Activated naive CD4-positive, alpha-beta T cell treated with anti-CD3 and anti-CD28 coated beads, Interleukin-2, amount 50 U/mL, for 72 hours (primary cell): ENCODE data around the gene MYLK3. TPM values are rescaled to one million over a fixed set of nuclear protein-coding genes. Genes with fewer than 3 reads are reported as not detected.
A peak's percentile ranks its signal among the peaks of the same experiment; 100 is the strongest.

Experiments
- ATAC-seq, 2 donors: fragments of 150-1000 bp; cut with Tn5 transposase; 2 replicates each; pipeline ENCODE4 v1.10.0; 2021; ENCODE audit warnings: mild to moderate bottlenecking in 2 of 2, moderate library complexity in 2 of 2
- DNase-seq, 2 donors: peaks; one replicate each; pipeline ENCODE4 v3.0.0; 2021 to 2022; ENCODE audit warnings: low spot score in 2 of 2
- H3K27ac Mint-ChIP-seq, 2 donors: one replicate each; pipeline ENCODE4 v1.8.0; 2022; ENCODE audit warnings: mild to moderate bottlenecking in 2 of 2, mixed read lengths in 2 of 2
- H3K36me3 Mint-ChIP-seq, 2 donors: one replicate each; pipeline ENCODE4 v1.8.0; 2022; ENCODE audit warnings: mixed read lengths in 2 of 2
- H3K9me3 Mint-ChIP-seq, 2 donors: one replicate each; pipeline ENCODE4 v1.8.0; 2022; ENCODE audit warnings: mixed read lengths in 2 of 2
- total RNA-seq, 2 donors: library from RNA; stranded (reverse); gene quantifications; one replicate each; pipeline ENCODE4 v1.2.3, GENCODE V29; 2022

MYLK3 gene
- total RNA-seq, 2 donors from 2014 or later: 0.50 to 0.51 TPM

GRCh38 chr16:46736695-46737094 lies 11.4 kb downstream of the MYLK3 start:
- DNase-seq (no peak), ATAC-seq (no peak)
- no peaks in the 10 kb centered on the region for H3K9me3 Mint-ChIP-seq
- no peaks in the 10 kb centered on the region for H3K36me3 Mint-ChIP-seq
- peak overlapping the region in 1 of 2 donors; percentile 36 for H3K27ac Mint-ChIP-seq

GRCh38 chr16:46733319-46733830 lies 14.8 kb downstream of the MYLK3 start:
- no peaks in the 10 kb centered on the region for H3K36me3 Mint-ChIP-seq
- DNase-seq (no peak), ATAC-seq (no peak)
- no peaks in the 10 kb centered on the region for H3K9me3 Mint-ChIP-seq
- no peak overlapping the region for H3K27ac Mint-ChIP-seq

GRCh38 chr16:46732561-46732960 lies 15.6 kb downstream of the MYLK3 start:
- Mint-ChIP-seq H3K36me3 (no peaks in the 10 kb centered on the region), H3K9me3 (no peaks in the 10 kb centered on the region), H3K27ac (no peak overlapping the region)
- ATAC-seq: no peak
- no peak for DNase-seq

- no peak for ATAC-seq
- DNase-seq: no peak
- no peaks in the 10 kb centered on the region for H3K9me3 Mint-ChIP-seq
- peak overlapping the region in 1 of 2 donors; percentile 65 for H3K27ac Mint-ChIP-seq
- no peaks in the 10 kb centered on the region for H3K36me3 Mint-ChIP-seq
These were observed 16.2 kb downstream of the MYLK3 start for GRCh38 chr16:46731691-46732555.

GRCh38 chr16:46730801-46731690 lies 17.1 kb downstream of the MYLK3 start:
- ATAC-seq (no peak), DNase-seq (no peak)
- H3K36me3 Mint-ChIP-seq: no peaks in the 10 kb centered on the region
- peak overlapping the region in 1 of 2 donors; percentile 65 for H3K27ac Mint-ChIP-seq
- no peaks in the 10 kb centered on the region for H3K9me3 Mint-ChIP-seq

GRCh38 chr16:46730126-46730525 lies 18.0 kb downstream of the MYLK3 start:
- Mint-ChIP-seq H3K9me3 (no peaks in the 10 kb centered on the region), H3K36me3 (peaks cover 0 to 8% of the 10 kb centered on the region in 2 donors), H3K27ac (no peak overlapping the region)
- no peak for ATAC-seq
- no peak for DNase-seq

GRCh38 chr16:46729326-46729995 lies 18.7 kb downstream of the MYLK3 start:
- no peak overlapping the region for H3K27ac Mint-ChIP-seq
- DNase-seq (no peak), ATAC-seq (no peak)
- H3K9me3 Mint-ChIP-seq: no peaks in the 10 kb centered on the region
- peaks cover 0 to 10% of the 10 kb centered on the region in 2 donors for H3K36me3 Mint-ChIP-seq

GRCh38 chr16:46728806-46729205 lies 19.3 kb downstream of the MYLK3 start:
- Mint-ChIP-seq H3K9me3 (no peaks in the 10 kb centered on the region), H3K36me3 (peaks cover 0 to 10% of the 10 kb centered on the region in 2 donors), H3K27ac (no peak overlapping the region)
- DNase-seq (no peak), ATAC-seq (no peak)

- no peak for DNase-seq
- H3K36me3 Mint-ChIP-seq: peaks cover 0 to 10% of the 10 kb centered on the region in 2 donors
- ATAC-seq: no peak
- H3K9me3 Mint-ChIP-seq: no peaks in the 10 kb centered on the region
- no peak overlapping the region for H3K27ac Mint-ChIP-seq
These were observed 20.5 kb downstream of the MYLK3 start for GRCh38 chr16:46727630-46728029.

- no peak overlapping the region for H3K27ac Mint-ChIP-seq
These were observed 21.0 kb downstream of the MYLK3 start for GRCh38 chr16:46727184-46727583.

GRCh38 chr16:46721885-46722284 lies 26.3 kb downstream of the MYLK3 start:
- DNase-seq (no peak), ATAC-seq (no peak)
- no peaks in the 10 kb centered on the region for H3K9me3 Mint-ChIP-seq
- peaks cover 0 to 10% of the 10 kb centered on the region in 2 donors for H3K36me3 Mint-ChIP-seq
- H3K27ac Mint-ChIP-seq: no peak overlapping the region

More at GRCh38 chr16:46727184-46727583, 21.0 kb downstream of the MYLK3 start:
- H3K36me3 Mint-ChIP-seq: peaks cover 0 to 10% of the 10 kb centered on the region in 2 donors
- no peak for ATAC-seq
- H3K9me3 Mint-ChIP-seq: no peaks in the 10 kb centered on the region
- DNase-seq: no peak

GRCh38 chr16:46720619-46721018 lies 27.5 kb downstream of the MYLK3 start:
- Mint-ChIP-seq H3K36me3 (peaks cover 0 to 6% of the 10 kb centered on the region in 2 donors), H3K27ac (no peak overlapping the region), H3K9me3 (no peaks in the 10 kb centered on the region)
- DNase-seq: no peak
- no peak for ATAC-seq

GRCh38 chr16:46719528-46719927 lies 28.6 kb downstream of the MYLK3 start:
- no peak overlapping the region for H3K27ac Mint-ChIP-seq
- no peaks in the 10 kb centered on the region for H3K36me3 Mint-ChIP-seq
- ATAC-seq (no peak), DNase-seq (no peak)
- no peaks in the 10 kb centered on the region for H3K9me3 Mint-ChIP-seq

- no peaks in the 10 kb centered on the region for H3K9me3 Mint-ChIP-seq
- no peak for ATAC-seq
- H3K36me3 Mint-ChIP-seq: no peaks in the 10 kb centered on the region
- DNase-seq: no peak
- no peak overlapping the region for H3K27ac Mint-ChIP-seq
These were observed 29.9 kb downstream of the MYLK3 start for GRCh38 chr16:46718214-46718613.

GRCh38 chr16:46717692-46718091 lies 30.5 kb downstream of the MYLK3 start:
- Mint-ChIP-seq H3K27ac (no peak overlapping the region), H3K36me3 (no peaks in the 10 kb centered on the region), H3K9me3 (no peaks in the 10 kb centered on the region)
- no peak for ATAC-seq
- no peak for DNase-seq

GRCh38 chr16:46715769-46716305 lies 32.3 kb downstream of the MYLK3 start:
- ATAC-seq (no peak), DNase-seq (no peak)
- no peaks in the 10 kb centered on the region for H3K36me3 Mint-ChIP-seq
- H3K27ac Mint-ChIP-seq: no peak overlapping the region
- H3K9me3 Mint-ChIP-seq: no peaks in the 10 kb centered on the region
